HG02571 (cell line): ENCODE results near the gene ACOT9.
"Not testable (repeated sequence)": the region's sequence is repeated elsewhere in the genome, so short reads cannot be mapped to it uniquely, and the experiment has no call there.

Experiments used
- ATAC-seq: cut with Tn5 transposase; IDR thresholded peaks from one replicate; pipeline ENCODE4 v1.9.1; 2021; ENCODE audit warnings: mild to moderate bottlenecking, moderate library complexity; ENCODE audit not compliant: unreplicated experiment

Gene ACOT9

DNA sequence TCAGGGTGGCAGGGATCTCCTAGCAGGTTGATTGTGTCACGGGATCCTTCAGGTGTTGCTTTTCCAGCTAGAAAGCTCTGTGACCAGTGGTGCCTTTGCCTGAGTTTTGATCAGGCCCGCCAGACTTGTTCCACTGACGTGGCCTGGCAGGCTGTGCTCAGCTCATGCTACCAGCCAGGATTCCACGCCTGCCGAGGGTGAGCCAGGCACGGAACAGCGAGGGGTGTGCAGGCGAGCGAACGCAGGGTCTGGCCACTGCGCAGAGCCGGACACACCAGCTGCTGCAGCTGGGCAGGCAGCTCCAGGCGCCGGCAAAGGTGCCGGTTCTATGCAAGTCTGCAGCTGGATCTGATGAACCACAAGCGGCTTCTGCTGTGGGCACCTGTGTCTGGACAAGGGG, 22.8 kb upstream of the ACOT9 start:
- ATAC-seq: no peak

DNA sequence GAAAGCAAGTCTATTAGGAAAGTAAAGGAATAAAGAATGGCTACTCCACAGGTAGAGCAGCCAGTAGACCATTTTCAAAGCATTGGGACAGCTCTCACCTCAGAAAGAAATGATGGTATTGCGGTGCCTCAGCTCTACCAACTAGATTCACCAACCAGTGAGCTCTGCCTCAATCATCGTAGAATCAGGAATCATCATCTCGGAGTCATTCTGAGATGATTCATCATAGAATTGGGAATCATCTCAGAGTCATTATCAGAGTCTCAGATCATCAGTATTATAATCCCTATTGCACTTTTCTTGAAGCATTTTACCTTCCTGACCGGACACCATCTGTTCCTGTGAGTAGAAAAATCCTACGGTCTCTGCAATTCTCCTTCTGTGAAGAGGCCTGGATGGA, 22.4 kb upstream of the ACOT9 start:
- ATAC-seq: no peak

DNA sequence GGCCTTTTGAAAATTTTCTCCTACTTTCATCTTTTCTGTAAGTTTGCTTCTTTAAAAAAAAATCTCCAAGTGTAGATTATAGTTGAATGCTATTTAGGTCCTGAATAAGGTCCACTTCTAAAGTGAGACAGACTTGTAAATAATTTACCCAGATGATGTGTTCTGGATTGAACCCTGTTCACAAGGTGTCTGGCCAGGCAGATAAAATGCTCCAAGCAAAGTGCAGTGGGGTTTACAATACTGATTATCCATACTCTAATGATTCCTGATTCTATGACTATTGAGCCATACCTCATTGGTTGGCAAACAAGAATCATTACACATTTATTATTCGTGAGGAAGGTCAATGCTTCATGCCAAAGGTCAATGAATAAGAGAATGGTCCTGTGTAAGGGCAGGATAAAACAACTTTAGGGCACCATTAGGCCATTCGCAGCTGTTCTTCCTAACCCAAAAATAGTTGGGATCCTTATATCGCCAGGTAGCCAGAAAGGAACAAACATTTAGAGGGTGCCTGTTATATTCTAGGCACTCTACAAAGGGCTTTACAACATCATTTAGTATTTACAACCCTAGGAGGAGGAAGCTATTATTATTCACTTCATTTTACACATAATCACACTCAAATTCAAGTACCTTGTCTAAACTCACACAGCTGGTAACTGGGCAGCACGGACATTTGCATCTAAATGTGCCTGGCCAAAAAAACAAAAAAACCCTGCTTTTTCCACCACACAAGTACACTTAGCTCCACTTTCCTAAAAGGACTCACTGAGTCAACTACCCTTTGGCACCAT, 21.3 kb upstream of the ACOT9 start:
- no peak for ATAC-seq

DNA sequence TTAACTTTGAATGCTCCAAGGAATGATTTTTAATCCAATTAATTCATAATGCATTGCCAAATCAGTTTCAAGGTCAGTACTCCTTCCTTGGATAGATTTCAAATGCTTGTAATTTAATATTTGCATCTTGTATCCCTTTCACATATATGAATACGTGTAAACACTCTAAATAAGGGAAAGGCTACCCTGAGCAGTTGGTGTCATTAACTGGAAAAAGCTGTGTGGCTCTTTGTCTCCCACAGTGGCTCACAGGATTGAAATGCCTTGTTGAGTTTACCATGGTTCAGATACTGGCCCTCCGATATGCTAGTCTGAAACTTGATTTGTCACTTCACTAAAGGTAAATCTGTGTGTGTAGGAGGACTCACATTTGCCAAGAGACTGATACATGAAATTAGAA, 16.7 kb upstream of the ACOT9 start:
- ATAC-seq: no peak

DNA sequence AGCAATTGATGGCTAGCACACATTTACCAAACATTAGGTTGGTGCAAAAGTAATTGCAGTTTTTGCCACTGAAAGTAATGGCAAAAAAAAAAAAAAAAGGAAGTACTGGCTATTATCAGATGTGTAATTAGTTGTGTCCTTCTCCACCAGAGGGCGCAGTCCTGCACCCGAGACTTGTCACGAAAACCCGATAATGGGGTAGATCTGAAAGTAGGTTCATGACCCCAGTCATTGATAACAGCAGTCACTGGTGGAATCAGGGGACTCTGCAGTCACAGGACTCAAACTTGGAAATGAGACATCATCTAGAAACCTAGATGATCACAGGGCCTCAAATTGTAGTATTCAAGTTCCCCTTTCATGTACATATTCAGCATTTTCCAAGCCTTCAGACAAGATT, 13.1 kb upstream of the ACOT9 start:
- no peak for ATAC-seq

DNA sequence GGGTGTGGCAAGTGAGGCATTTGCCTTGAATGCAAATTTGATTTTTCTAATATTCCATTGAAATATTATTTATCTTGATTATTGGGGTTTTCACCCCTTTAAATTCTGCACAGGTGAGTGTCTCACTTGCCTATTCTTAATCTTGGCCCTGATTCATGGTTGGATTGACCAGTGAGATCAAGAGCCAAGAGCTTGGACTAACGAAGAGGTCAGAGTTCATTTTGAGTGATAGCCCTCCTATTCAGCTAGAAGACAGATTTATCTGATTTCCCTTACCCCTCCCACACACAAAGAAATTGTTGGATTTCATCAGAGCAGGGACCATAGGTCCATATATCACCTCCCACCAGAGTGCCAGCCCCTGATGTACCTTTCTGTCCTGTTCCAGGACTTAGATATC, 11.6 kb upstream of the ACOT9 start:
- no peak for ATAC-seq

DNA sequence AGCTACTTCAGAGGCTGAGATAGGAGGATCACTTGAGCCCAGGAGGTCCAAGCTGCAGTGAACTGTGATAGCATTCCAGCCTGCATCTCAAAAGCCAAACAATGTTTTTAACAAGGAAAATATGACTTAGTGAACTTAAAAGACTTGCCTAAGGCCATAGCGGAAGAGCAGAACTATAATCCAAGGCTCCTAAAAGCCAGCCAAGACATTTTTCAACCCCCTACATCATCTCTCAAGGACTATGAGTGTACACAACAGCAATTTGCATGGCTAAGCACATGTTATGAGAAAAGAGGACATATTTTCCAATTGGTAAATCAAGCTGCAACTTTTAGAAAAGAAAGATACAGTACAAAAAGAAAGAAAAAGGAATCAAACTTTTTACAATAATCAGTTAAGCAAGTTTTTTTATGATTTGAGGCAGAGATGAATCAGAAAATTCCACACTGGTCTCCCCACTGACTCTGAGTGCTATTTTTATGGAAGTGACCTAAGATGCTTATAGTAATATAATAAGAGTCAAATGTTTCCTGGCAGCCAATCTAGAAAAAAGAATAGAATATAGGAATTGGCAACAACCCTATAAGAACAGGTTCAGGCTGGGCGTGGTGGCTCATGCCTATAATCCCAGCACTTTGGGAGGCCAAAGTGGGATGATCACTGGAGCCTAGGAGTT, 9.8 kb upstream of the ACOT9 start:
- no peak for ATAC-seq

DNA sequence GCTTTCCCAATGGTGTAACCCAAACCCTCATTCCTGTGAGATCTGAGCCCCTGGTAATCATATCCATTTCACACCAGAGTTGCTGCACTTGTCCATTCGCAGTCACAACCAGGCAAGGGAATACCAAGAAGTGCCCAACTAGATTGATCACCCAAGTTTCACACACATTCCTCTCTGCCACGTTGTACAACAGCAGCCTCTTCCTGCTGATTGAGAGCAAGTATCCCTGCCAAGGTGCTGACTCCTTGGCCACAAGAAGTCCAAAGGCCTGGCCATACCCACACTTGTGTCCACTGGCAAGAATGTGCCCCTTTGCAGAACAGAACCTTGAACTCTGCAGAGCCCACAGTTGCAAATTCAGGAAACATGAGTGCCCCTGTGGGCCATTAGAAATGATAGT, 6.5 kb upstream of the ACOT9 start:
- no peak for ATAC-seq

DNA sequence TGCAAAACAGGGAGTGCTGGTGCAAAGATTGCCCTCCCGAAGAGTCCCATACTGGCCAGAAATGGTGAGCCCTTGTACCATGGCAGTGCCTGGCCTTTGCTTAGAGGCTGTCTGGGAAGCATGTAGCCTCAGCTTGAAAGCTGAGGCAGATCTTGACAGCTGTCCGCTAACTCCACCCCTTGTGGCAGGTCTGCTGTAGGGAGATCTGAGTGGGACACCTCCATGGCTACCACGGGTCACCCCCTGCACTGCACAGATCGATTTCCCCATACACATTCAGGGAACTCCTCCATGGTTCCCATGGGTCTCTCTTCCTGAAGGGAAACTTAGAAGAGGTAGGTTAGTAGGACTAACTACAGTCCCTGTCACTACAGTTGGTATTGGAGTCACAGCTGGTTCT, 6.1 kb upstream of the ACOT9 start:
- ATAC-seq: no peak

DNA sequence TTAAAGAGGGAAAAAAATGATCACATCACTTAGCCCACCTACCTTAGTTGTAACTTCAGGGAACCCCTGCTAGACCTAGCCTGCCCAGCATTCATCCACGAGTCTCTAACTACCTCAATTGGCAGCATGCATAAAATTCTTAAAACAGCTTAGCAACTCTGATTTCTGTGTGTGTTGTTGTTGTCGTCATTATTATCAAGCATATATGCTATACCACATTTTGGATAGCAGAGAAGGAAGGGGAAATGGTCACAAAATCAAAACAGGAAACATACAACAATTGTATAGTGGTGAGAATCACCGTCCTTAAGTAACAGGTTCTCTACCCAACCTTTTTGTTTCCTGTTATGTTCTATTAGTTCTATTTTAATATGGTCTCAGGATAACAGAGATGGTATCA, 2.7 kb upstream of the ACOT9 start:
- ATAC-seq: no peak

DNA sequence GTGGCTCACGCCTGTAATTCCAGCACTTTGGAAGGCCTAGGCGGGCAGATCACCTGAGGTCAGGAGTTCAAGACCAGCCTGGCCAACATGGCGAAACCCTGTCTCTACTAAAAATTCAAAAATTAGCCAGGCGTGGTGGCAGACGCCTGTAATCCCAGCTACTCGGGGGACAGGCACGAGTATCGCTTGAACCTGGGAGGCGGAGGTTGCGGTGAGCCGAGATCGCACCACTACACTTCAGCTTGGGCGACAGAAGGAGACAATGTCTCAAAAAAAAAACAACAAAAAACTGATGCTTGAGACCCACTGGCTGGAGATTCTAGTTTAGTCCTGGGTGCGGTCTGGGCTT, 521 bp upstream of the ACOT9 start:
- not testable (repeated sequence) for ATAC-seq

DNA sequence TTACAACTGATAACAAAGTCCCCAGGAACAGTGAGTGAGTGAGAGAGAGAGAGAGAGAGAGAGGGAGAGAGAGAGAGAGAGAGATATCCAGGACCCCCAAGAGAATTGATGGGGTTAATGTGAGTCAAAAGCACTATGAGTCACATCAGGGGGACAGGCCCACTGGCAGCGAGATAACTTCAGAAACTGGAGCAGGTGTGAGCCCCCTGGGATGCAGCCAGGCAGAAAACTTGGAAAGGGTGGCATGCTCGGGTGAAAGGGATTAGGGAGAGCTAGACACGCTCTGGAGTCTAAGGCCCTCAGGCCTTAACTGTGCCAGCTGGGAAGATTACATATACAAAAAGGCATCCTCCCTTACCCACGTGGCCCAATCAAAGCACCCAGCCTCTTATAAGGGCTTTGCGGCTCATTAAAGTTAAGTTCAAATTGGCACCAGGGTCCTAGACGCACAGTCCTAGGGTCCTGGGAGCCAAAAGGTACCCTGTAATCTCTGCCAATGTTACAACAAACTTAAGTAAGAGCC, 841 bp downstream of the ACOT9 start:
- ATAC-seq: no peak

DNA sequence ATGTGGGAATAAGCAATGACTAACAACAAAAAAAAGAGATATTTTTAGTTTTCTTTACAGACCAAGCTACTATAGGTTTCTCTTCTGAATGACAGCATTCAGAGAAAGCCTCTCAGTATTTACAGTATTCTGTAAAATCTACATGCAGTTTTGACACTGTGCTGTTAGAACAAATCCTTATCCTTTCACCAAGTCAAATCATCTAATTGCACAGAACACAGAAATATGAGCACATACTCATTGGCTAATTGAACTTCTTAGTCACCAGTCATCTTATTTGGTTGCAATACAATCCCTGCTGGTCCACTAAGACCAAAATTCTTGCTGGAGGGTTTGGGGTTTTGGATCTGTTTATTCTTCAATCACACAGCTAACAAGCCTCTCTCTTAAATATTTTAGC, 5.7 kb downstream of the ACOT9 start:
- ATAC-seq: no peak

DNA sequence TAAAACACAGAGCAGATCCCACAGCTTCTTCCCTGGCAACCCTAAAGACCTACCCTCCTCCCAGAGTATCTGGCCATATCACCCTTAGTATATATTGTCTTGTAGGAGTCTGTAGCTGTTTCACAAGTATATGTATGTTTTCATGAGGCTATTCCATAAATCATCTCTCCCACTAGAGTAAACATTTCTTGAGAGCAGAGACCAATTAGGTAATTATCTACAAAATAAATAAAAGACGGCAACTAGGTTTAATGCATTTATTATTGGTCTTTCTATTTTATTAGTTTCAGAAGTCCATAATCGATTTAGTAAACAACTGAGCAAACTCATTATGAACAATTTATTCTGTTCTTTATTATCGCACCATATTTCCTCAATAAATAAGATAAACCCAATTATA, 7.0 kb downstream of the ACOT9 start:
- no peak for ATAC-seq

DNA sequence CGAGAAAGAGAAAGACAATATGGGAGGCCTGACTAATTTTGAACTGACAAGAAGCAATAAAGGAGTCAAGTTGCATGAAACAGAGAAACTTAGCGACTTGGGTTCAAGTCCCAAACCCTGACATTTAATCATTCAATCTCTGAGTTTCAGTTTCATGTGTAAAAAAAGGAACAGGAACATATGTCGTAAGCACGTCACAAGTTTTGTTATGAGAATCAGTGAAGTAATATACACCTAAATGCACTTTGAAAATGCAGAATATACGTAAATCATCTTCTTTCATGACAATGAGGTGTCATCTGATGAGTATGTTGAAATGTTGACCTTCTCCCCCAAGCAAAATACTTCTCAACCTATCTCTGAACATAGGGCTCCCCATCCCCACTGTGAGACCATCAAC, 10.4 kb downstream of the ACOT9 start:
- ATAC-seq: peak; percentile 63

DNA sequence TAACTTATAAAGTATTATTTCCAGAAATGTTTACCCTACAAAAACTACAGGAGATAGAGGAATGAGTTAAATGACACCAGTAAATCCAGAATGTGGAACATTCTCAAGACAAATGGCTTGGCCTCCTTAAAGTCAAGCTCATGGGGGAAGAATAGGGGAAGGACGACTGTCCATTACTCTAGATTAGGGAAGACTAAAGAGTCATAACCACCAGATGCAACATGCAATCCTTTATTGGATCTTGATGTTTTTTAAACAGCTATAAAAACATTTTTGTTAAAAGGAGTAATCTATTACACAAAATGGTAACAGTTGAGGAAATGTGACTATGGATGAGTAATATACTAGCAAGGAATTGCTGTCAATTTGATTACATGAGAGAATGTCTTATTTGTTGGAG, 11.1 kb downstream of the ACOT9 start:
- ATAC-seq: no peak

DNA sequence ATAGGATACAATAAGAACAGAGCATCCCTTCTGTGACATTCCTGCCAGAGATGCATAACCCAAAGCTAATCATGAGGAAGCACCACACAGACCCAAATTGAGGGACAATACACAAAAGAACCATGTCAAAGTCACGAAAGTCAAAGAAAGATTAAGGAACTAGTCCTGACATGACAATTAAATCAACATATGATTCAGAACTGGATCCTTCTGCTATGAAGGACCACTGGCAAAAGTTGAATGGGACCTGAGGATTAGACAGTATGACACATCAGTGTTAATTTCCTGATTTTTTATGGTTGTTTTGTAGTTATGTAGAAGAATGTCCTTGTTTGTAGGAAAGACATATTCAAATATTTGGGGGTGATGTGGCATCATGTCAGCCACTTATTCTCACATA, 13.9 kb downstream of the ACOT9 start:
- ATAC-seq: no peak

DNA sequence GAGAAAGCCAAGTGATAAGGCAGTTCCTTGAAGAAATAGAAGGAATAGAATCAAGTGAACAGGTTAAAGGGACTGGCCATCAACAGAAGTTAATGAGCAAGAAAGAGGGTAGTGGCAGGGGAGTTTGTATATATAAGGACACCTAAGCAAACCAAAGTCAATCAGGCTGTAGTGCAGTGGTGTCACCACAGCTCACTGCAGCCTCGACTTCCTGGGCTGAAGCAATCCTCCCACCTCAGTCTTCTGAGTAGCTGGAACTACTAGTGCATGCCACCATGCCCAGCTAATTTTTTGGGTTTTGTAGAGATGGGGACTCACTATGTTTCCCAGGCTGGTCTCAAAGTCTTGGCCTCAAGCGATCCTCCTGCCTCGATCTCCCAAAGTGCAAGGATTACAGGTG, 15.9 kb downstream of the ACOT9 start:
- ATAC-seq: no peak

DNA sequence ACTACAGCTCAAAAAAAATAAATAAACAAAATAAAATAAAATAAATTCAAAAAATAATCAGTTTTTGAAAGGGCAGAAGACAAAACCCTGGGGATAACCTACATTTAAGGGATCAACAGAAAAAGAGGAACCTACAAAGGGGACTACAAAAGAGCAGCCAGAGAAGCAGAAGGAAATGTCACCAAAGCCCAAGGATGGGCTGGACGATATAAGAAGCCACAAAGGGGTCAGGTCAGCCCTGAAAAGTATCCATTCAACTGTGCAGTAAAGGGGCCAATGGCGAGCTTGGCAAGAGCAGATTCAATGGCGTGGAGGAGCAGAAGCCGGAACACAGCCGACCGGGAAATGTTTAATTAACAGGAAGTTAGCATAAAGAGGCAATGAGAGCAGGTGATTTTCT, 16.9 kb downstream of the ACOT9 start:
- ATAC-seq: no peak

DNA sequence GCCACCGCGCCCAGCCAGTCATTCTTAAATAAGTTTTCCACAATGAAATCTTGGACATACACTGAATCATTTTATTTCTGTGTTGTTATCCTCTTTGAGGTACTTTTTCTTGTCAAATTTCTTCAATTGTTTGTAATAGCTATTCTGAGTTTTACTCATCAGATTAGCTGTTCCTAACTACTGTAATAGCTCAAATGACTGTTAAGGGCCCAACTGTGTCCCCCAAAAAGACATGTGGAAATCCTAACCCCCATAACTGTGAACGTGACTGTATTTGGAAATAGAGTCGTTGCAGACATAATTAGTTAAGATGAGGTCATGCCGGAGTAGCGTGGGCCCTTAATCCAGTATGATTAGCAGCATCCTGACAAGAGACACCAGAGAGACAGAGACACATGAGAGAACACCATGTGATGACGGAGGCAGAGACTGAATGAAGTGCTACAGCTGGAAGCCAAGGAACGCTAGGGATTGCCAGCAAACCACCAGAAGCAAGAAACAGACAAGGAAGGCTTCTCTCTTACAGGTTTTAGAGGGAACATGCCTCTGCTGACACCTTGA, 22.9 kb downstream of the ACOT9 start:
- no peak for ATAC-seq

DNA sequence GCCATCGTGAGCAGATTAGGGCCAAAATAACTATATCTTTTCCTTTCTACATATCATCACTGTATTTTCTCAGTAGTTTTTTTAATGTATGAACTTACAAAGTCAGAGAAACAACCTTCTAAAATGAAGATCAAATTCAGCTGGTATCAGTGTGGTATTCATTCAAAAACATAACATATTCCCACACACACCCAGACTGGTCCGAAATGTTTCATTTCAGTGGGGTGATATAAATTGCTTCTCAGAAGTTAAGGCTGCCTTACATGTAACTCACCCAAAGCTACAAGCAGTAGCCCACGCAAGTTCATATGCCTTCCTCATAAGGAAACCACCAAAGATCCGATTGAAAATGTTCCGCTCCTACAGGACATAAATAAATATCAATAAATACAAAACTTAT, 37.8 kb downstream of the ACOT9 start:
- no peak for ATAC-seq

DNA sequence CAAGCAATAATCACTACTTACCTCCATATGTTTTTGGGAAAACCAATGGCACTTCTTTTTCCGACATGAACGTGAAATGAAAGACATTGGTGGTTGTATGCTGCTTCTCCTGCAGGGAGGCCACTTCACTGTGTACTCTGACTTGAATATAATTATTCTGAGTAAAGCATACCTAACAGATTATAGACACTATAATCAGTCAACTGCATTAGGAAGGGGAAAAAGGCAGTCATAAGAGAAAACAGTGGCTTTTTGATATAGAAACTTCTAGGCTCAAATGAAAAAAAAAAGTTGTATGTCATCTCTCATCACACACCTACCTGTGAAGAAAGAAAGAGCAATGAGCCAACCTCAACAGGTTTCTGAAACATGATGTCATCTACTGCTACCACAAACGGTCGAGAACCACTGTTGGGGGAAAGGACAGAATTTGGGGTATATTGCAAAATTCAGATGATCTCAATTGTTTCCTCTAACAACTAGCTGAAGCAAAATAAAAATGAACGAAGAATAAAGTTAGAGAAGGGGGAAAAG, 38.3 kb downstream of the ACOT9 start:
- ATAC-seq: no peak
